Thyroid gland (tissue), 4 donors: ENCODE results near the gene CUL9. TPM values are rescaled to one million over a fixed set of nuclear protein-coding genes. Genes with fewer than 3 reads are reported as not detected.

Experiments
- DNase-seq, 2 donors: peaks; one replicate each; pipeline ENCODE4 v3.0.0-alpha.2; 2019
- H3K27ac ChIP-seq, 3 donors: fragments of 200-600 bp; sonication (generic); 1 replicate in 2 of 3; 2 replicates in 1 of 3; pipeline ENCODE4 v1.5.1; 2016 to 2019; ENCODE audit warnings: mild to moderate bottlenecking in 1 of 3, moderate library complexity in 1 of 3
- H3K27me3 ChIP-seq: fragments of 200-600 bp; sonication (generic); one replicate; pipeline ENCODE4 v1.5.1; 2019
- H3K36me3 ChIP-seq, 2 donors: fragments of 200-600 bp; sonication (generic); one replicate each; pipeline ENCODE4 v1.5.1; 2016 to 2019
- H3K4me1 ChIP-seq, 2 donors: fragments of 200-600 bp; sonication (generic); one replicate each; pipeline ENCODE4 v1.5.1; 2017 to 2019
- H3K4me3 ChIP-seq, 3 donors: fragments of 200-600 bp; sonication (generic); replicated peaks in 1 of 3; 1 replicate in 2 of 3; 2 replicates in 1 of 3; pipeline ENCODE4 v1.5.1; 2016; ENCODE audit warnings: mild to moderate bottlenecking in 1 of 3
- H3K9me3 ChIP-seq: fragments of 200-600 bp; sonication (generic); one replicate; pipeline ENCODE4 v1.5.1; 2017
- CTCF ChIP-seq, 6 experiments: fragments of 200-600 bp in 3 of 6; fragments of 450-650 bp in 3 of 6; sonication (generic) in 3 of 6; IDR thresholded peaks; one replicate each; pipeline ENCODE4 v1.5.1; 2016 to 2019; ENCODE audit warnings: antibody characterized with exemption in 6 of 6, mild to moderate bottlenecking in 2 of 6, inconsistent platforms in 1 of 6, moderate library complexity in 1 of 6
- POLR2A ChIP-seq, 2 donors: fragments of 450-650 bp; IDR thresholded peaks; one replicate each; pipeline ENCODE4 v1.6.1; 2017; ENCODE audit warnings: antibody characterized with exemption in 2 of 2, mild to moderate bottlenecking in 2 of 2, moderate library complexity in 1 of 2
- WGBS, 2 donors: methylation state at CpG; one replicate each; pipeline ENCODE4 v1.1.5; 2017; 5-methylcytosine and 5-hydroxymethylcytosine counted together
- intact Hi-C: fragments of 100-400 bp; cut with DNase I; formaldehyde crosslinking; loops from one replicate; pipeline ENCODE4 v1.15.1; 2023
- total RNA-seq, 4 donors: library from RNA; depleted of rRNA; stranded (reverse); fragments of >200 nt; gene quantifications; one replicate each; pipeline ENCODE4 v1.2.3, GENCODE V29; 2016

Gene CUL9
- total RNA-seq, 4 donors from 2014 or later, result 39.7 to 63.3 (median 59.0) TPM

- H3K36me3 ChIP-seq, result no peaks in the 10 kb centered on the region
- H3K4me1 ChIP-seq, result peaks cover 0 to 12% of the 10 kb centered on the region in 2 donors
- H3K9me3 ChIP-seq, result no peaks in the 10 kb centered on the region
- no peak for DNase-seq
- no peaks in the 10 kb centered on the region for H3K27me3 ChIP-seq
- WGBS, 2 donors, result 22 to 31% methylated on average over 8 of the region's 8 CpGs
- H3K27ac ChIP-seq, result no peak overlapping the region
- intact Hi-C loops, result no loop called here
- H3K4me3 ChIP-seq, result no peak overlapping the region
- TF ChIP-seq CTCF (IDR thresholded peaks at IDR 0.05), result no peak
- no peak for TF ChIP-seq POLR2A (IDR thresholded peaks at IDR 0.05)
These were observed 69.0 kb downstream of the CUL9 start for GRCh38 chr6:43250992-43251373.

GRCh38 chr6:43253401-43253800 is 71.4 kb downstream of the CUL9 start:
- Histone ChIP-seq H3K4me3 (no peak overlapping the region), H3K36me3 (no peaks in the 10 kb centered on the region), H3K4me1 (no peaks in the 10 kb centered on the region), H3K9me3 (no peaks in the 10 kb centered on the region), H3K27ac (no peak overlapping the region), H3K27me3 (no peaks in the 10 kb centered on the region)
- intact Hi-C loops, result no loop called here
- no peak for TF ChIP-seq POLR2A (IDR thresholded peaks at IDR 0.05)
- no peak for TF ChIP-seq CTCF (IDR thresholded peaks at IDR 0.05)
- no peak for DNase-seq
- WGBS, 2 donors, result 88 to 96% methylated on average over 9 to 11 of the region's 11 CpGs

GRCh38 chr6:43254138-43254817 is 72.3 kb downstream of the CUL9 start:
- Histone ChIP-seq H3K9me3 (no peaks in the 10 kb centered on the region), H3K4me1 (no peaks in the 10 kb centered on the region), H3K36me3 (no peaks in the 10 kb centered on the region), H3K27ac (no peak overlapping the region), H3K27me3 (no peaks in the 10 kb centered on the region), H3K4me3 (no peak overlapping the region)
- WGBS, 2 donors, result 87 to 91% methylated on average over 8 to 15 of the region's 15 CpGs
- TF ChIP-seq POLR2A (IDR thresholded peaks at IDR 0.05) (no peak), CTCF (IDR thresholded peaks at IDR 0.05) (no peak)
- no peak for DNase-seq
- intact Hi-C loops, result no loop called here

DNA sequence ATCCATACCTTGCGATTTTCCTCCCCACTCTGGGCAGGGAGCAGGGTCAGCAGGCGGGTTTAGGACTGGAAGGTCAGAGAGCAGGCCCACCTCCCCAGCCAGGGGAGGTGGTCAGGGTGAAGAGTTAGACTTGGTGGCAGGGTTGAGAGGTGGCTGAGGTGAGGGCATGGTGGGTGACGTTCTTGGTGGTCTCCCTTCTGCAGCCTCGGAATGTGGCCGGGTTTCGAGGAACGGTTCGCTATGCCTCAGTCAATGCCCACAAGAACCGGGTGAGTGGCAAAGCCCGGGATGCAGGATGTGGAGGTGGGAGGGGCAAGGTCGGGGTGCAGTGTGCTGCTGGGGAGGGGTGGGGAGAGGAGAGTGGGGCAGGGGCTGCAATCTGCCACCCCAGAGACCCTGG is 72.8 kb downstream of the CUL9 start:
- no peak overlapping the region for H3K4me3 ChIP-seq
- no peak for DNase-seq
- 85 to 89% methylated on average over 11 of the region's 11 CpGs for WGBS, 2 donors
- no peaks in the 10 kb centered on the region for H3K36me3 ChIP-seq
- no peak overlapping the region for H3K27ac ChIP-seq
- no peaks in the 10 kb centered on the region for H3K4me1 ChIP-seq
- intact Hi-C loops, result no loop called here
- no peak for TF ChIP-seq CTCF (IDR thresholded peaks at IDR 0.05)
- TF ChIP-seq POLR2A (IDR thresholded peaks at IDR 0.05), result no peak
- H3K27me3 ChIP-seq, result no peaks in the 10 kb centered on the region
- H3K9me3 ChIP-seq, result no peaks in the 10 kb centered on the region

DNA sequence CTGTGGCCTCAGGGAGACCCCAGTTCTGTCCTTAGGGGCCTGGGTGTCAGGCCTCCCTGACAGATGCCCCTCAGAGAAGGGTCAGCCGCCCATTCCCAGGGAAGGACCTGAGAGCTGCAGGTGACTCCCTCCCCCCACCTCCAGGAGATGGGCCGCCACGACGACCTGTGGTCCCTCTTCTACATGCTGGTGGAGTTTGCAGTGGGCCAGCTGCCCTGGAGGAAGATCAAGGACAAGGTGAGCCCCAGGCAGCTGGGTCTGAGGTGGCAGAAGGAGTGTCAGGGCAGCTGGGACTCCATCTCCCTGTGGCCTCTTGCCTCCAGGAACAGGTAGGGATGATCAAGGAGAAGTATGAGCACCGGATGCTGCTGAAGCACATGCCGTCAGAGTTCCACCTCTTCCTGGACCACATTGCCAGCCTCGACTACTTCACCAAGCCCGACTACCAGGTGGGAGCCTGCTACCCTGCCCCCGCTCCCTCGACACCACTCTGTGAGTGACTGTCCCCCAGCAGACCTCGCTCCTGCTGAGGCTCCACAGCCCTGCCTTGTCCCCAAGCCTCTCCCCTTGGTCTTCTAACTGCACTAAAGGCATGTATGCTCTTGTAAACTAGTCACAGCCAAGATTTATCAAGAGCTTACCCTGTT is 73.5 kb downstream of the CUL9 start:
- intact Hi-C loops, result no loop called here
- H3K4me1 ChIP-seq, result no peaks in the 10 kb centered on the region
- no peaks in the 10 kb centered on the region for H3K27me3 ChIP-seq
- no peak for TF ChIP-seq CTCF (IDR thresholded peaks at IDR 0.05)
- no peak for TF ChIP-seq POLR2A (IDR thresholded peaks at IDR 0.05)
- DNase-seq, result no peak
- H3K27ac ChIP-seq, result no peak overlapping the region
- no peaks in the 10 kb centered on the region for H3K36me3 ChIP-seq
- H3K9me3 ChIP-seq, result no peaks in the 10 kb centered on the region
- H3K4me3 ChIP-seq, result no peak overlapping the region
- 71 to 89% methylated on average over 7 to 11 of the region's 11 CpGs for WGBS, 2 donors
